Non-pigmented ciliary epithelial cell (primary cell): ENCODE results near the gene DMC1.

Experiments used
- DNase-seq: peaks from one replicate; pipeline ENCODE4 v3.0.0-alpha.2; 2010; ENCODE audit warnings: low read depth

DMC1 gene

DNA sequence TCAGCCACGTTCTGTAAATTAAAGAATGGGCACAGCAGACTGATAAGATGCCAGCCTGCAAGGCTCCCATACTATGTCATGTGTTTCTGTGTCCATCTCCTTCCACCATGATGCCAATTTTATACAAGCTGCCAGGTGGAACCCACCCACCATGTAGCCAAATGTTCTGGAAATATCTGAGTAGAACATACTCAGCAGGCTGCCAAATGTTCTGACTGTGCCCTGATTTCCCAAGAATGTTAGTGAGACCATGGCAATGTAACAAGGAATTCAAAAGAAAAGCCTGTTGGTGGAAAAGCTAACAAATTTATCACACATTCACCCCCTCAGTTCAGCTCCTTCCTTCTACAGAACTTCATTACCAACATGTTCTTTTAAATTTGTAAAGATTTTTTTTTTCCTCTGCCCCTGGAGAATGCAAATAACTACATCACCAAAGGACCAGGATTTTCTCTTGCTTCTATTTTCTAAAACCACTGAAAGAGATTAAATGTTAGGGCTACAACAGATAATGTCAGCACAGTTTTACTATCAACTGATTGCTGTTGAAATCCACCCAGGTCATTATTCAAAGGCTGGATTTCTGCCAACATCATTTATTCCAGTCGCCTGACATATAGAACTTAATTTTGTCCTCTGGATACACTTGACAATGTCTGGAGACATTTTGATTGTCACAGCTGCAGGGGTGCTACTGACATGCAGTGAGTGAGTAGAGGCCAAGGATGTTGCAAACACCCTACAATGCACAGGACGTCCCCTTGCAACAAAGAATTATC is 3.1 kb downstream of the DMC1 start:
- no peak for DNase-seq

DNA sequence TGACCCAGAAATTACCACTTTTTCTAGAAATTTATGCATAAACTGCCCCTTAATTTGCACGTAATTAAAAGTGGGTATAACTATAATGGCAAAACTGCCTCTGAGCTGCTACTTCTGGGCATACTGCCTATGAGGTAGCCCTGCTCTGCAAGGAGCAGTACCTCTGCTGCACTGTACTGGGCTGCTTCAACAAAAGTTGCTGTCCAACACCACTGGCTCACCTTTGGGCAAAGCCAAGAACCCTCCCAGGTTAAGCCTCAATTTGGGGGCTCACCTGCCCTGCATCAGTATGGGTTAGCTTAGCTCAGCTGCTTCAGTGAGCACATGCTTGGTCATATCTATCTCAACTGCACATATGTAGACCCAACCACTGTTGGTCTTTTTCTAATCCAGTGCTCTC is 4.5 kb downstream of the DMC1 start:
- no peak for DNase-seq

DNA sequence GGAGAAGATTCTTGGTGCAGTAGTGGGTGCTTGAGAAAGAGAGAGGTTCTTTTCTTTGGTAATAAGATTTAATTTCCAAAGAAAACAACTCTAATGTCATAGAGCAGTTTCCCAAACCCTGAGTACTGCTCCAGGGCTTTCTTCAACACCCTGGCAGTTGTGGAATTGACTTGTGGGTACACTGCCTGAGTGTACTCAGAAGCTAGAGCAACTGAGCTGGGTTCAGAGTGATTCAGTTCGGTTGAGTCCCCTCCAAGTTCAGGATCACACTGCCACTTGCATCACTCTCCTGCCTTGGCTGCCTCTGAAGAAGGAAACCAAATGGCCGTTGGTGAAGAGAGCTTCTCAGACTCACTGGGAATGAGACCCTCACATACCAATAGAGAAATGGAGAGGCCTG is 5.3 kb downstream of the DMC1 start:
- DNase-seq, result no peak

DNA sequence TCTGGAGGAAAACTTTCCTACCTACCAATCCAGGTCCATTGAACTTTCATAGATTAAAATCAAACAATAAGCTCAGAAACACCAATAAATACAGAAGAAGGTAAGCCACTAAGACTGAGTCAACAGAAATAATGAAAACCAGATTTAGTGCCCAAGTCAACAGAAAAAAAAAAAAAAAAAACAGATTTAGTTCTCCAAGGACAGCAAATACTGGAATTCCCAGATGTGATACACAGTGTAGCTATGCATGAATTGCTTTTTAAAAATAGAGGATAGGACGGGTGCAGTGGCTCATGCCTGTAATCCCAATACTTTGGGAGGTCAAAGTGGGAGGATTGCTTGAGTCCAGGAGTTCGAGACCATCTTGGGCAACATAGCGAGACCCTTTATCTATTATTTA is 15.7 kb downstream of the DMC1 start:
- DNase-seq, result no peak

DNA sequence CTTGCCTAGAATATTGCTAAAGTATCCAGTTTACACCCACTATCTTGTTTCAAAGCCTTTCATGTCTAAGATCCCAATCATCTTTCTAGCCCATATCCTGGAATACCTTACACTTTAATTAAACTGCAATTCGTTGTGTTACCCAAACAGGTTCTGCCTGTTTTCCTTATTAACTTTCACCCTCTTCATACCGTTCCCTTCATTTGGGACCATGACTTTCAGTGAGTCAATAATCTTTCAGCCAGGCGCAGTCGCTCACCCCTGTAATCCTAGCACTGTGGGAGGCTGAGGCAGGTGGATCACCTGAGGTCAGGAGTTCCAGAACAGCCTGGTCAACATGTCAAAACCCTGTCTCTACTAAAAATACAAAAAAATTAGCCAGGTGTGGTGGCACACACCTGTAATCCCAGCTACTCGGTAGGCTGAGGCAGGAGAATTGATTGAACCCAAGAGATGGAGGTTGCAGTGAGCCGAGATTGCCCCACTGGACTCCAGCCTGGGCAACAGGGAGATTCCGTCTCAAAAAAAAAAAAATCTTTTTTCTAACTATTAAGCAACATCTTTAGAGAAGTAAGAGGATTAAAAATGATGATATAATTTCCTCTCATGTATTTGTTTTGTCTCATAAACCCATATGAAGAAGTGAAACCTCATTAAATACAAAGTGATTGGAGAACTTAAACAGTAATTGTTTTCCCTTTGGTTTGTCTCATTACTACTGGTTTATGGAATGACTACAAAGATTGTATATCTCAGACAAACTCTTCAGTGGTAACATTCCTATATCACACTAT is 20.7 kb downstream of the DMC1 start:
- no peak for DNase-seq

DNA sequence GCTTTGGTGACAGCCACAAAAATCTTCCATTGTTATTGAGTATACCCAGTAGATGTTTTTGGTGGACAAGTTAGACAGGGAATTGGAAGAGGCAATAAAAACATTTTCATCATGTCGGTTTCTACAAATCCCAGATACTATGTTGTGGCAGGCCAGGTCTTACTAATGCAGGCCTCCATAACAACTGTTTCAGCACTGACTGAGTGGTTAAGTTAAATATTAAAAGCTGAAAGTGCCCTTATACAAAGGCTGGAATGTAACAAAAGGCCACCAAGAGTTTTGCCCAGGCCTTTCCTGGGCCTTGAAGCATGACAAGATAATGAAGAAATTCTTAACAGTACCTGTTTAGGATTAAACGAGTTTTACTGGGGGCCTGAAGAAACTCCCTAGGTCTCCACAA is 29.3 kb downstream of the DMC1 start:
- DNase-seq, result no peak

DNA sequence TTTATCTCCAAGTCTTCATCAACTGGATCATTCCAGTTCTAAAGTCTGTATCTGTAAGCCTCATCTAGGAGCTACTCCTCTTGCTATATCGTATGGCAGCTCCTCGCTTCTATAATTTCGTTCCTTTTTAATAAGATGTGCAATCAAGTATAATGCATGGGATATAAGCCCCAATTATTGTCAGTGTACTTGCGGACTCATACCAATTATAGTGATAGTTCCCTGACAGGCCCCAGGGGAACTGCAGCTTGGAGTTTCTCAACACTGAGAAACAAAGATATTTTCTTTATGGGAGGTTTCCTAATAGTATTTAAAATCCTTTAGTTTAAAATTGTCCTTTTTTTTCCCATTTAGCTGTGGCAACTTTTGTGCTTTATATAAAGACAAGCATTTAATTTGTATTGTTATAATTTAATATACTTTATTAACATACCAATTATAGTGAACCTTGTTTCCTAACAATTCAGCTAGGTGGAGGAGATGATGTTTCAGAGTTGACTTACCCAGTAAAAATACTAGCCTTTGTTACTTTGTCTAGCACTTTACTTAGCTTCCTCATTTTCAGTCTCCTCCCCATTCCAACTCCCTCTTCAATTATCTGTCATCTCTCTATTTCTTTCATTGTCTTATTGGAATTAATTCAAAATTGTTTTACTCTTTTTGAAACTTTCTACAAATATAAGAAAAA is 38.6 kb downstream of the DMC1 start:
- DNase-seq, result no peak

DNA sequence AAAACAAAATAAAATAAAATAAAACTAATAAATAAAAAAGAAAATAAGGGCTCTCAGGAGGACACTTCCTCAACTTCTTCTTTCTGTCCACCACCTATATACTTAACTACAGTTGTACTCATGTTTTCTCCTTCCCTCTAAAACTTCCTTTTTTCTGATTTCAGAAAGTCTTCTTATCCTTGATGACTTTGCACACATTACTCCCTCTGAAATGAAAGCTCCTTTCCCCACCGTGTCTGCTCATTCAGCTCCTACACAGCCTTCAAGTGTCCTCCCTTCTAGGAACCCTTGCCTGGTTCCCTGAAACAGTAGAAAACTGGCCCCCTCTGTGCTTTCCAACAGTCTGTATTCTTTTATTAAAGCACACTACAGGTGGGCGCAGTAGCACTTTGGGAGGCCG is 45.6 kb downstream of the DMC1 start:
- DNase-seq, result no peak

DNA sequence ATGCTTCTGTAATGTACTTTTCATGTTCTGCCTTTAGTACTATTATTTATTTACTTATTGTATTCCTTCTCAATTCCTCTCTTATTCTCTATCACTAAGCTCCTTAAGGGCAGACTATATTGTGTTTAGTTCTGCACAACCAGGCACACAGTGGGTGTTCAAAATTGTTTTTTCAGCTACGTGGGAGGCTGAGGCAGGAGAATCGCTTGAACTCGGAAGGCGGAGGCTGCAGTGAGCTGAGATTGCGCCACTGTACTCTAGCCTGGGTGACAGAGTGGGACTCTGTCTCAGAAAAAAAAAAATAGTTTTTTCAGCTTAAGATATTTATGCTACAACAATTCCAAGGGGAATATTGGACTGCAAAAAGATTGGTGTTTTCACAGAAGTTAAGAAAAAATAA is 46.5 kb downstream of the DMC1 start:
- DNase-seq, result no peak

DNA sequence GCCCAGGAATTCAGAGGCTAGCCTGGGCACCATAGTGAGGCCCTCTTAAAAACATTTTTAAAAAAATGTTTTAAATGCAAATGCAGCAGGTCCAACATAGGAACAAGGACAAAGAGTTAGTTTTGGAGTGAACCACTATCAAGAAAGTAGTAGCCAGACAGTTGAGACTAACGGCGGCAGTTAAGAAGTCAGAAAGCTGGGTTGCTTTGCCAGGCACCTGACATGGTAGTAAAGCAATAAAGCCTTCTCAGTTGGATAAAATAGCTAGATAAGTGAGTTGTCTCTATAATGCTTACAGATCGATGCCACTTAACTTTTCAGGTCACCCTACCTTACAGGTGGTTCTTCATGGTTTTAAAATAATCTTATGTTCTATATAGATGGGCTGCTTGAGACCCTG is 47.0 kb downstream of the DMC1 start:
- DNase-seq, result no peak

DNA sequence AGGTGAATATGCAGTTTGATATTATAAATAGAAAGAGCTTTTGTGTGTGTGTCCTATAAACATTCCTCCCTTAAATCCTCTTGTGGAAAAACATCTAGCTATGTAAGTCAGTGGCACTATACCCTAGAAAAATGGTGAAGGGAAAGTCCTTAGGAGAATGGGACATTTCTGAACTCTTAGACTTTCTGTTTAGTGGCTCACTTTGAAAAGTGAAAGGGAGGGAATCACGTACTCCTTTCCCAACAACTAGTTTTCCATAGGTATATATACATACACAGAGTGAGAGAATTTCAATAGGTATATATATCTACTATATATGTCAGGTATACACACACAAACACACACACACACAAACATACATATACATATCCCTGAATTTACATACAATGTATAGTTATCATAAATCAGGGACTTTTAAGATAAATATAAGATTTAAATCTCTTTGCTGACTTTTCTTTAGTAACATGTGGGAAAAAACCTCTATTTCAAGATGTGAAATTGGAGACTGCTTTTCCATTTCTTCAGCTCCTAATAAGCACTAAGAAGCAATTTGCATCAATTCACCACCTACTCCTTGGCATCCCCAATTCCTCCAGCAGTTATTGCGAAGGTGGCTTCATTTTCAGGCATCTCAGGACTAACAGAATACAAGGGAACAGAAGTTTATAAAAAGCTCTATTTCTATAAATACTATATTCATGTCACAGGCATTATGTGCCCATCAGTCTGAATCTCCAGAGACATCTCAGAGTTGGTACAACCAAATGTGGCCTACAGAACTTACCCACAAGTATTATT is 50.3 kb downstream of the DMC1 start:
- no peak for DNase-seq

DNA sequence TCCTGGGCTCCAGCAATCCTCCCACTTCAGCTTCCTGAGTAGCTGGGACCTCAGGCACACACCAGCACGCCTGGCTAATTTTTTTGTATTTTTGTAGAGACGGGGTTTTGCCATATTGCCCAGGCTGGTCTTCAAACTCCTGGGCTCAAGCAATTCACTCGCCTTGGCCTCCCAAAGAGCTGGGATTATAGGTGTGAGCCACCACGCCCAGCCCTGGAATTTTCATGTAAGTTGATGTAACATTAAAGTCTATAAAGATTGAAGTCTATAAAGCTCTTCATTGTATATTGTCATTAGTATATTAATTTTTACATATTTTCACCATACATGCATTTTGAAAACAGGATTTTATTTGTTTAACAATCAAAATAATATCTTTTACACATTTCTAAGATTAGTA is 51.4 kb downstream of the DMC1 start:
- no peak for DNase-seq

DNA sequence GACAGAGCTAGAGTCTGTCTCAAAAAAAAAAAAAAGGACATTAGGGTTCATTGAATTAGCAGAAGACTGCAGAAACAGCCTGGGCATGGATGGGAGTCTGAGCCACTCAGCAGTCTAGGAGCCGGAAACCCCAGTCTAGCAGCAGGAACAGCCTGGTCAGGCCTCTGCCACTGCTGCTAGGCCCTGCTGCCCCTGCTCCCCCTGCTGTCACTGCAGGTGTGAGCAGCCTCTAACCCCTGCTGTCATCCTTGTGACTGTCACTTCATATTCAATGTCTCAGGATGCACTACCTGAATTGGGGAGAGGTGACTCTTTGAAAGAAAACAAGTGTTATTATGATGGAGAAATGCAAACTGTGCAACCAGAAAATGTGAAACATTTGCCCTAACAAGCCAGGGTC is 56.9 kb downstream of the DMC1 start:
- no peak for DNase-seq

DNA sequence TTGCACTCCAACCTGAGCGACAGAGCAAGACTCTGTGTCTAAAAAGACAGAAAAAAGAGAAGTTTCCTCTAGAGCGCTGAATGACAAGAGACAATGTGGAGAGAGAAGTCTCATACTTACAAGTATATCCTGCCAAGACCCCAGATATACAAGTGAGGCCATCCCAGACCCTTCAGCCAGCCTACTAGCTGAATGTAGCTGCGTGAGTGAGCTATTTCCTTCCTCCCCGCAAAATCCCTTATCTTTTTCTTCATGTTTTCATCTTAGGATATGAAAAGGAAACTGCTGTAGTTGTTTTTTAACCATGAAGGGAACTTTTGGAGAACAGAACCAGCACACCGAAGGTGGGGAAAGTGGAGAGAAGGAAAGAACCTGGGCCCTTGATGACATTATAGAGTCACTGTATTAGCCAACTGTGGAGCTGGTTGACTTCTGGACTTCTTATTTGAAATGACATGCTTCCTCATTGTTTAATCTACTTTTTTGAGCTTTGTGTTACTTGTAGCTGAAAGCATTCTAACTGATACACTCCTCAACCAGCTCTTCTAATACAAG is 59.5 kb downstream of the DMC1 start:
- DNase-seq, result no peak

DNA sequence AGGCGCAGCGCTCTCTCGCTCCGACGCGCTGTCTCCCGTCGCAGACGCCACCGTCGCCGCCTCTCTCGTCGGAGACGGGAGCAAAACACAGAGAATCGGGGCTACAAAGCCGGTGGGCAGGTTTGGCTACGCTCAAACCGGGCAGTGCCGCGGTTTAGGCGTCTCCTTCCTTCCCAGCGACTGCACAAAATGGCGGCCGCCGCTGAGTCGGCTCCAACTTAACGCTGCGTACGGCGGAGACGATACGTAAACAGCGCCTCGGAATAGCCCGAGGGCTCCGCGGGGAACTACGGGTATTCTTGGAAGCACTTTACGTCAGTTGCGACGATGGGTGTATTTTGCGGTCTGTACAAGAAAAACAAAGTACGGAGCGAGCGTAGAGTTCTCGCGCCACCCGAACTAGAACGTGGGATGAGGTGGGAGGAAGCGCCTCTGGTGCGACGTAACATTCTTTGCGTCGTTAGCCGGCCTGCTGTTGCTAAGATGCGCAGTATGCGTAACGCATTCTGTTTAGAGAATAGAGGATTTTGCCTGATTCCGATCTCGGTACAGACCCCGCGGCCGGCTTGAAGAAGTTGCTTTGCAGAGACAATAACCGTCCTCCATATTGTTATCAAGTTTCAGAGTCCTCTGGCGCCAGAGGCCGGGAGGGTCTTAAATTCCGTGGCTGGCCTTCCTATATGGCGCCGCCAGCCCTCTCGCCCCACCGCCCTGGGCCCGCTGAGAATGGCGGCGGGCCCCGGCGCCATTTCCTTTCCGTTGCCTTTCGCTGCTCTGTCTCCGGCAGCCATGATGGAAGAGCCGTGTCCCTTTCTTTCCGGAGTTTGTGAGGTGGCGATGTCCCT is 63.6 kb downstream of the DMC1 start, which contains the start of gene DDX17:
Gene DDX17, minus strand, starts transcription at position 194 of the 845 bp plus-strand sequence.
- DNase-seq, result peak; percentile 70

DNA sequence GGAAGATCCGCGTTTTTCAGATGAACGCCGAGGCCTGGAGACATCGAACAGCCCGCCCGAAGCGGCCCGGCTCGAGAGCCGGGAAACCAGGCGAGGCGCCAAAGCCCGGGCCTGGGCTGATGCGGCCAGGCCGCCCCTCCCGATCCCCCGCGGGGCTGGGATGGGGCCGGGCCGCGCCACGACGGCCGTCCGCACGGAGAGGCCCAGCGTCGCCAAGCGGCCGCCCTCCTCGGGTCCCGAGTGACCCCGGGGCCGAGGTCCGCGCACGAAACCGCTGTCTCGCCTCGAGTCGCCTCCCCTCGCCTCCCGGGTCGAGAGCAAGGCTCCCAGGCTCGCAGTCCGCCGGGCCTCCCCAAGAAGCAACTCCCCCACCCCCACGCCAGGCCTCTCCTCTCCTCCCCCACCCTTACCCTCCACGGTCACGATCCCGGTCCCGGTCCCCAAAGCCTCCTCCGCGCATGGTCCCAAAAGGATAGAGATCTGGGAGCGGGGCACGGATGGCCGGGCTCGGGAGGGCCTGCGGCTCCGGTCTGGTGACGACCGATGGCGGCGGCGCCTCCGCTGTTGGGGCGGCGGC is 64.4 kb downstream of the DMC1 start:
- no peak for DNase-seq

DNA sequence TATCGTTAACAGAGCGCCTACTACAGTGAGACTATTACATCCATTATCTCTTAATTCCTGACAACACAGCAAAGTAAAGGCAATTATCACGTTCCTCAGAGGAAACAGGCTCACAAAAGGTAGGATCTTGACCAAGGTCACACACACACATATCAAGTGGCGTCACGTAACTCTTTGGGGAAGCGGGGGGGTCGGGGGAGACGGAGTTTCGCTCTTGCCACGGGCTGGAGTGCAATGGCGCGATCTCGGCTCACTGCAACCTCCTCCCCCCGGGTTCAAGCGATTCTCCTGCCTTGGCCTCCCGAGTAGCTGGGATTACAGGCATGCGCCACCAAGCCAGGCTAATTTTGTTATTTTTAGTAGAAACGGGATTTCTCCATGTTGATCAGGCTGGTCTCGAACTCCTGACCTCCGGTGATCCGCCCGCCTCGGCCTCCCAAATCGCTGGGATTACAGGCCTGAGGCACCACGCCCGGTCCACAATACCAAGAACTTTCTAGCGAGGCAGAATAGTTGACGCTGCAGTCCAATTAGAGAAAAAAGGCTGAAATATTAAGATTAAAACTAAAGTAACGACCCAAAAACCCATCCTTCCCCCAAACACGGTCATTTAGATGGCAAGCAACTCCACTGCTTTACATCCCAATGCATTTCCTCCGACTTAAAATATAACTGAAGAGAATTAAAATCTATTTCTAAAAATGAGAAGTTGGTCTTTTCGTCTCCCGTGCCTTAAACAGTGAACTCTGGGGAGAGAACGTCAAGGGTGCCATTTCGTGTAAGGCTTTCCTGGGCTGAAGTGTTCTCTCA is 65.0 kb downstream of the DMC1 start:
- DNase-seq, result no peak

DNA sequence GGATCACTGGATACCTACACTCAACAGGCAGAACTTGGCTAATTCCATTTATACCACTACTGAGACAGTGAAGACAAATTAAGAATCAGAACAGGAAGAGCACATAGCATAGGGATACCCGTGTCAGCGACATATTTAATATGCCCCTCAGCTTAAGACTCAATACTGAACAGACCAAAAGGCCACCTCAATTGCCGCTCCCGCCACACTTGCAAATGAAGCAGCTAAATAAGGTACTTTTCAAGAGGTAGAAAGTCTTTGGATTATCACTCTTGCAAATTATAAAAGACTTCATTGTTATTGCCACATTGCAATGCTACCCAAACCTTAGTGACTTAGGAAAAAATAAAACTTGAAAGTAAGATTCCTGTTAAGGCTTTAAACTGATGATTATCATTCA is 67.0 kb downstream of the DMC1 start:
- DNase-seq, result no peak

DNA sequence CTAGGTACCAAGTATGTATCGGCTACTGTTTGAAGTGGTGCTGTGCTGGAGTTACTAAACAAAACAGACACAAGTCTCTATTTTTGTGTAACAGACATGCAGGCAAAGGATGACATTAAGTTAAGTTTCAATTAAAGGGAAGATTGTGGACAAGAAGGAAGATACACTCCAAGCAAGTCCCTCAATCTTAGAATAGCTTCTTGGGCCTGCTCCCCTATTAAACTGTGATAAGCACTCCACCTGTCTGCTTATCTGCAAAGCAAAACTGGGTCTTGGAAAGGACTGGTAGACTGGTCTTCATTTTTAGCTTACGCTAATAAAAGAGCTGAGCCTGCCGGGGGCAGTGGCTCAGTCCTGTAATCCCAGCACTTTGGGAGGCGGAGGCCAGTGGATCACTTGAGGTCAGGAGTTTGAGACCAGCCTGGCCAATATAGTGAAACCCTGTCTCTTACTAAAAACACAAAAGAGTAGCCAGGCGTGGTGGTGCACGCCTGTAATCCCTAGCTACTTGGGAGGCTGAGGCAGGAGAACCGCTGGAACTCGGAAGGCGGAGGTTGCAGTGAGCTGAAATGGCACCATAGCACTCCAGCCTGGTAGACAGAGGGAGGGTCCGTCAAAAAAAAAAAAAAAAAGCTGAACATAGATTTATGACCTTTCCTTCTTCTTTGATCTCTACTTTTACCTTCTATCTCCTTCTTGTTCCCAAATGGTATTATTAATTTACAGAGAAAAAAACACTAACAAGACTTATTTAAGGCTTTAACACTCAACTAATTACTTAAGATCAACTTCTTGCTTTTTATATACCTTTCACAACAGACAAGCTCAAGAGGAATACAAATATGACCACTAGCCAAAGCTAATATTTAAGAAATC is 67.9 kb downstream of the DMC1 start:
- DNase-seq, result no peak
